ENCODE measurements around the gene MRGPRX4.

MRGPRX4 gene

DNA sequence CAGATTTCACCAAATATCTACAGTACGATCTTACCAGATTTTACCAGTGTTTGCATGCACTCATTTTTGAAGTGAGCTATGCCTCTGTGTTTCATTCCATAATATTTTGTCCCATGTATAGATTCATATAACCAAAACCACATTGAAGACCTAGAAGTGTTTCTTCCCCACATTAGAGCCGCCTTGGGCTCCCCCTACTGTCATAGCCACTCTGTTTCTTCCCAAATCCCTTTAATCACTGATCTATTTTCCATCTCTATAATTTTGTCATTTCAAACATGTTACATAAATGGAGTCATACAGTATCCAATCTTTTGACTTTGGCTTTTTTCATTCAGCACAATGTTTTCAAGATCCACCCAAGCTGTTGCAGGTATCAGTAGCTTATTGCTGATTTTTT lies 27.6 kb upstream of the MRGPRX4 start:
- H2AFZ ChIP-seq (ENCODE audit: low read depth, low read length, severe bottlenecking), result no peak overlapping the region
- H3K27ac ChIP-seq (ENCODE audit: low read depth, low read length), result no peak overlapping the region
- no peak overlapping the region for H3K9ac ChIP-seq (ENCODE audit: low read length)
- TF ChIP-seq EZH2phosphoT487 (conservative IDR thresholded peaks at IDR 0.05; ENCODE audit: low read length), result no peak
- TF ChIP-seq, protein P1, sequence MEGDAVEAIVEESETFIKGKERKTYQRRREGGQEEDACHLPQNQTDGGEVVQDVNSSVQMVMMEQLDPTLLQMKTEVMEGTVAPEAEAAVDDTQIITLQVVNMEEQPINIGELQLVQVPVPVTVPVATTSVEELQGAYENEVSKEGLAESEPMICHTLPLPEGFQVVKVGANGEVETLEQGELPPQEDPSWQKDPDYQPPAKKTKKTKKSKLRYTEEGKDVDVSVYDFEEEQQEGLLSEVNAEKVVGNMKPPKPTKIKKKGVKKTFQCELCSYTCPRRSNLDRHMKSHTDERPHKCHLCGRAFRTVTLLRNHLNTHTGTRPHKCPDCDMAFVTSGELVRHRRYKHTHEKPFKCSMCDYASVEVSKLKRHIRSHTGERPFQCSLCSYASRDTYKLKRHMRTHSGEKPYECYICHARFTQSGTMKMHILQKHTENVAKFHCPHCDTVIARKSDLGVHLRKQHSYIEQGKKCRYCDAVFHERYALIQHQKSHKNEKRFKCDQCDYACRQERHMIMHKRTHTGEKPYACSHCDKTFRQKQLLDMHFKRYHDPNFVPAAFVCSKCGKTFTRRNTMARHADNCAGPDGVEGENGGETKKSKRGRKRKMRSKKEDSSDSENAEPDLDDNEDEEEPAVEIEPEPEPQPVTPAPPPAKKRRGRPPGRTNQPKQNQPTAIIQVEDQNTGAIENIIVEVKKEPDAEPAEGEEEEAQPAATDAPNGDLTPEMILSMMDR (IDR thresholded peaks at IDR 0.05; ENCODE audit: insufficient read depth, low read length, poor library complexity, severe bottlenecking), result peak; percentile 29
- no peaks in the 10 kb centered on the region for H3K9me2 ChIP-seq (replicated peaks; ENCODE audit: insufficient read depth, low read length)
- no peaks in the 10 kb centered on the region for H3K9me3 ChIP-seq (ENCODE audit: insufficient read depth, low read length)
- no peaks in the 10 kb centered on the region for H3K36me3 ChIP-seq (ENCODE audit: low read length)
- H3K79me2 ChIP-seq (ENCODE audit: insufficient read depth, low read length), result no peaks in the 10 kb centered on the region
- no peaks in the 10 kb centered on the region for H4K20me1 ChIP-seq (ENCODE audit: low read depth, low read length)
- H3K4me3 ChIP-seq (ENCODE audit: insufficient read depth, low read length, poor library complexity, severe bottlenecking), result no peak overlapping the region
- H3K4me2 ChIP-seq (ENCODE audit: low read depth, low read length, poor library complexity, severe bottlenecking), result no peak overlapping the region
- no peaks in the 10 kb centered on the region for H3F3A ChIP-seq (ENCODE audit: insufficient read depth)
- no peaks in the 10 kb centered on the region for H3K27me3 ChIP-seq (ENCODE audit: low read length)

DNA sequence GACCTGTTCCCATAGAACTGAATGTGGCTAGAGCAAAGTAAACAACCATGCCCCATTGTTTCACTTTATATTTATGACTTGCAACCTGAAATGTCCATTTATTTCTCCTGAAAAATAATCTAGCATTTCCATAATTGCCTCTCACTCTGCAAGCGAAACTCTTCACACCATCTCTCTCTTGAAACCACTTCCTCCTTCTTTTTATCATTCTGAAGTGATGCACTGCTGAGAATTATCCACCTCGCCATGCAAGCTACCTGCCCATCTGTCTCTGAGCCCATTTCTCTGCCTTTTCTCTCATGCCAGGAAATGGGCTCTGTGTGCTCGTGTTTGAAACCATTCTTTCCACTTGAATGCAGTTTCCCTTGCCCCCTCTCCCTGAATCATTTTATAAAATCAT lies 26.8 kb upstream of the MRGPRX4 start:
- Histone ChIP-seq H3K4me2 (ENCODE audit: low read depth, low read length, poor library complexity, severe bottlenecking) (no peak overlapping the region), H3K27ac (ENCODE audit: low read depth, low read length) (no peak overlapping the region), H3K79me2 (ENCODE audit: insufficient read depth, low read length) (no peaks in the 10 kb centered on the region), H3K9me2 (replicated peaks; ENCODE audit: insufficient read depth, low read length) (no peaks in the 10 kb centered on the region), H3K4me3 (ENCODE audit: insufficient read depth, low read length, poor library complexity, severe bottlenecking) (no peak overlapping the region), H3K36me3 (ENCODE audit: low read length) (no peaks in the 10 kb centered on the region), H3F3A (ENCODE audit: insufficient read depth) (no peaks in the 10 kb centered on the region), H2AFZ (ENCODE audit: low read depth, low read length, severe bottlenecking) (no peak overlapping the region), H4K20me1 (ENCODE audit: low read depth, low read length) (no peaks in the 10 kb centered on the region), H3K27me3 (ENCODE audit: low read length) (no peaks in the 10 kb centered on the region), H3K9ac (ENCODE audit: low read length) (no peak overlapping the region), H3K9me3 (ENCODE audit: insufficient read depth, low read length) (no peaks in the 10 kb centered on the region)
- no peak for TF ChIP-seq EZH2phosphoT487 (conservative IDR thresholded peaks at IDR 0.05; ENCODE audit: low read length)
- TF ChIP-seq, protein P1 (IDR thresholded peaks at IDR 0.05; ENCODE audit: insufficient read depth, low read length, poor library complexity, severe bottlenecking), result no peak

DNA sequence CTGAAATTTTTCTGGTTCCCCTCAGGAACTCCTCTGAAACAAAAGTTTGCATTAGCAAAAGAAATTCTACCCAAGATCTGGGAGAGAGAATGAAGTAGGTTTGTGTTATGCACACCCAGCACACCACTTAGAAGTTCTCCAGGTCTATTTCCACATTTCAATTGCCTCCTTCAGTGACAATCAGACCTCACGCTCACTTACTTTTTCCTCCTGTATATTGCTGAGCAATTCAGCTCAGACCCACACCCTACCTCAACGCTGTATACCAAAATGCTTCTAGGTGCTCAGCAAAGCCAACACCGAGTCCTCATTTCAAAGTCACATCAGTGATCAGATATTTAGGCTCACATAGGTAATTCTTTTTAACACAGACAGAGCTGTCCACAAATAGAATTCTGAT lies 21.1 kb upstream of the MRGPRX4 start:
- H3K27ac ChIP-seq (ENCODE audit: low read depth, low read length), result no peak overlapping the region
- H3K9ac ChIP-seq (ENCODE audit: low read length), result no peak overlapping the region
- no peaks in the 10 kb centered on the region for H3K9me2 ChIP-seq (replicated peaks; ENCODE audit: insufficient read depth, low read length)
- H3K36me3 ChIP-seq (ENCODE audit: low read length), result no peaks in the 10 kb centered on the region
- H3K9me3 ChIP-seq (ENCODE audit: insufficient read depth, low read length), result no peaks in the 10 kb centered on the region
- no peak for TF ChIP-seq EZH2phosphoT487 (conservative IDR thresholded peaks at IDR 0.05; ENCODE audit: low read length)
- TF ChIP-seq, protein P1 (IDR thresholded peaks at IDR 0.05; ENCODE audit: insufficient read depth, low read length, poor library complexity, severe bottlenecking), result no peak
- no peaks in the 10 kb centered on the region for H3K79me2 ChIP-seq (ENCODE audit: insufficient read depth, low read length)
- no peak overlapping the region for H2AFZ ChIP-seq (ENCODE audit: low read depth, low read length, severe bottlenecking)
- H3K4me3 ChIP-seq (ENCODE audit: insufficient read depth, low read length, poor library complexity, severe bottlenecking), result no peak overlapping the region
- no peaks in the 10 kb centered on the region for H3F3A ChIP-seq (ENCODE audit: insufficient read depth)
- no peak overlapping the region for H3K4me2 ChIP-seq (ENCODE audit: low read depth, low read length, poor library complexity, severe bottlenecking)
- no peaks in the 10 kb centered on the region; the same call in 1 of the 2 replicates for H3K27me3 ChIP-seq (ENCODE audit: low read length)
- no peaks in the 10 kb centered on the region for H4K20me1 ChIP-seq (ENCODE audit: low read depth, low read length)
